Measurements from ENCODE around the gene TH.
"Not testable (repeated sequence)": the region's sequence is repeated elsewhere in the genome, so short reads cannot be mapped to it uniquely, and the experiment has no call there.

TH gene

DNA sequence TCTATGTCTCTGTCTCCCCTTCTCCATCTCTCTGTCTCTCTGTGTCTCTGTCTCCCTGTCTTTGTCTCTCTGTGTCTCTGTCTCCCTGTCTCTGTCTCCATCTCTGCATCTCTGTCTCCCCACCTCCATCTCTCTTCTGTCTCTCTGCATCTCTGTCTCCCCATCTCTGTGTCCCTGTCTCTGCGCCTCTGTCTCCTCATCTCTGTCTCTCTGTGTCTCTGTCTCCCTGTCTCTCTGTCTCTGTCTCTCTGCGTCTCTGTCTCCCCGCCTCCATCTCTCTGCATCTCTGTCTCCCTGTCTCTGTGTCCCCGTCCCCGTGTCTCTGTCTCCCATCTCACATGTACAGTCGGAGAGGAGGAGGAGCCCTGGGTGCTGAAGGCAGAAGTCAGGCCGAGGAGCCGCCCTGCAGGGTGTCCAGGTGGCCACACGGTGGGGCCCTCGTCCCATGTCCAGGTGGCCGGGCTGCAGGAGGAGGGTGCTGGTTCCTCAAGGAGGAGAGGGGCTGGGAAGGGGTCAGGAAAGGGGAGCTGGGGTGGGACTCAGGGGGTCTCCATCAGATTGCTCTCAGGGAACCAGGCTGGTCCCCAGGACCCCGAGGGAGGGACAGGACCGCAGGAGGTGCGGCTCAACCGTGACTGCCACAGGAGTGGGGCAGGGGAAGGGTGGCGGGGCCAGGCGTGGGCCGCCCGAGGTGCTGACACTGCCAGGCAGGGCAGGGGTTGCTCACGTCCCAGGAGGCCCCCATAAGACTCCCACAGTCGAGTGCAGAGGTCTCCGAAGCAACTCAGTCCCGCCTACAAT is 25.6 kb upstream of the TH start:
- in situ Hi-C loops (cut with HindIII; ENCODE audit: low sequenced_read_pairs): no loop called here

DNA sequence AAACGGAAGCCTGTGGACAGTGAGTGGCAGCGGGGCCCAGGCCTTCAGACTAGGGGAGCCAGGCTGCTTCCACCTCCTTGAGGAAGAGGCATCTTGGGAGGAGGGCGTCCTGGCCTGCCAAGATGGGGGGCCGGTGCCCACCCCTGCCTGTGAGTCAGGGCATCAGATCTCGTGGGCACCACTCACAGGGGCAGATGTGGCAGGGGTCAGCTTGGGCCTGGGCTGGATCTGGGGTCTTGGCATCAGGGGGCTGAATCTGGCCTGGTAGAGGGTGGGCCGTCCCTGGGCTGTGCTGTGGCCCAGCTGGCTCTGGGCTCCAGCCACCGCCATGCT is 24.1 kb upstream of the TH start:
- in situ Hi-C loops (cut with HindIII; ENCODE audit: low sequenced_read_pairs): no loop called here

DNA sequence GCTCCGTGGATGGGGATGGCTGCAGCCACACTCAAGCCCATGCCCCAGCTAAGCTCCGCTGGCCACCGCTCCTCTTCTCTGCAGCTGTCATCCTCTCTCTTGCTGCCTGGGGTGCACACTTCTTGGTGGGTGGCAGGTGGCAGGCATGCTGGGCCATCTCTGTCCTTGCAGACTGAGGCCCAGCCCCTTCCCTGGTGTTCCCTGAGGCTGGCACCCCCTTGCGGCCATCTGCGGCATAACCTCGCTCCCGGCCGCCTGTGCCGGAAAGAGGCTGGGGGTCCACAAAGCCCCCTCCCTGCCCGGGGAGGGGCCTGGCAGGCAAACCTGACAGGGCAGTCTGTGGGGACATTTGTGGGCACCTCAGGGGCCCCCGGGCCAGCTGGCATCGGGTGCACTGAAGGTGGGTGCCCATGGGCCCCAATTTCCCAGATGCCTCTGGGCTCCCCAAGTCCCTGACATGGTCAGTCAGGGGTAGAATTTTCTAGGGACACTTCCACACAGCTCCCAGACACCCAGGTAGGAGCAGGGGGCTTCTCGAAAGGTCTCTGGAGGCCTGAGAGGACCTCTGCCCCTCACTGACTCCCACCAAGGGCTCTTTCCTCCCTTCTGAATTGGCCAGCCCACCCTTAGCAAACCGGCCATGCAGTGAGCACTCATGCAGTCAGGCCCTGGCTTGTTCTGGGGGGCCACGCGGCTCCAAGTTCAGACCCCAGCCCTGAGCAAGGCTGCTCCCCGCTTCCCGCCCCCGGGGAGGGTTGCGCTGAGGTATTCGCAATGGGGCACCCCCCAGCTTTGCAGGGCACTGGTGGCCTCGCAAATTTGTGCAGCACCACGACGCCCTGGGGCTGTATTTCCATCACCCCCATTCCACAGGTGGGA is 23.5 kb upstream of the TH start:
- in situ Hi-C loops (cut with HindIII; ENCODE audit: low sequenced_read_pairs): no loop called here

DNA sequence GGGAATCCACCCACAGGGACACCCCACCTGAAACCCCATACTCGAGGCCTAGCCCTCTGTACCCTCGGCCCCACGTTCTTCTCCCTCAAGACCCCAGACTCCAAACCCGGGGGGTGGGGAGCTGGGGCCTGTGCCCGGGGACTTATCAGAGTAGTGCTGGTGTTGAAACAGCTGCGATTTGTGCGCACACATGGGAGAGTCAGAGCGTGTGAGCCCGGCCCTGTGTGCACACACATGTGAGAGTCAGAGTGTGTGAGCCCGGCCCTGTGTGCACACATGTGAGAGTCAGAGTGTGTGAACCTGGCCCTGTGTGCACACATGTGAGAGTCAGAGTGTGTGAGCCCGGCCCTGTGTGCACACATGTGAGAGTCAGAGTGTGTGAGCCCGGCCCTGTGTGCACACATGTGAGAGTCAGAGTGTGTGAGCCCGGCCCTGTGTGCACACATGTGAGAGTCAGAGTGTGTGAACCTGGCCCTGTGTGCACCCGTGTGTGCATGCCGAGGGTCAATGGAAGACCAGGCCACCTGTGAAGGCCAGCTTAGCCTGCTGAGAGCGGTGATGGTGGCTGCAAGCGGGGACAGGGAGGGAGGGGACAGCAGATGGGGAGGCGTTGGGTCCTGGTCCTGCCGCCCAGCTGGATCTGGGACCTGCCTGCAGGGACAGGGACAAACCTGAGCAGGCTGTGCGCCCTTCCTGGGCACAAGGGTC is 22.4 kb upstream of the TH start:
- in situ Hi-C loops (cut with HindIII; ENCODE audit: low sequenced_read_pairs): not testable (repeated sequence)

DNA sequence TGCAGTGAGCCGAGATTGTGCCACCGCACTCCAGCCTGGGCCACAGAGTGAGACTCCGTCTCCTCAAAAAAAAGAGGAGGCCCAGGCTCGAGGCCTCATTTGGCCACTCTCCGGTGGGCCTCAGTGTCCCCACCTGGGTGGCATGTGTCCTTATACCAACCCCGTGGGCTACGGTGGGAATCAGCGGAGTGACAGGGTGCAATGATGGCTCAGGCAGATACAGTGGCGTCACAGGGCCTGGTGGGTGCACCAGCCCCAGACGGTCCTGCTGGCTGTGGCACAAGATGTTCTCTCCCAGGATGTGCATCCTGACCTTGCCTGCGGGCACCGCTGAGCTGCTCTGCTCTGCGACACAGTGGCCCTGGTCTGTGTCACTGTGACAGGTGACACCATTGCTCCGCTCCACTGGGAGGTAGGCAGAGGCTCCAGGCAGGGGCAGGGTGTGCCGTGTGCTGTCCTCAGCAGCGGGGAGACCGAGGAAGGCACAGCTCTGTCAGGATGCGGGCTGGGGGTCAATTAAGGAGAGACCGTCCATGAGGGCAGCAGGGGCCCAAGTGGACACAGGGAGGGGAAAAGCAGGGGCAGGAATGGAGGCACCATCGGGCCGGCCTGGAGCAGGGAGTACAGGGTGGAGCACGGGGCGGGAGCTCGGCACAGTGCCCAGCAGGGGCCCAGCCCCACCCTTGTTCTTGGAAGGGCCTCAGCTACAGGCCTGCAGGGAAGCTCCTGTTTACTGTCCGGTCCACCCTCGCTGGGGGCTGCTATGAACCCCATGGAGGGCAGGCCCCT is 21.7 kb upstream of the TH start:
- in situ Hi-C loops (cut with HindIII; ENCODE audit: low sequenced_read_pairs): no loop called here

DNA sequence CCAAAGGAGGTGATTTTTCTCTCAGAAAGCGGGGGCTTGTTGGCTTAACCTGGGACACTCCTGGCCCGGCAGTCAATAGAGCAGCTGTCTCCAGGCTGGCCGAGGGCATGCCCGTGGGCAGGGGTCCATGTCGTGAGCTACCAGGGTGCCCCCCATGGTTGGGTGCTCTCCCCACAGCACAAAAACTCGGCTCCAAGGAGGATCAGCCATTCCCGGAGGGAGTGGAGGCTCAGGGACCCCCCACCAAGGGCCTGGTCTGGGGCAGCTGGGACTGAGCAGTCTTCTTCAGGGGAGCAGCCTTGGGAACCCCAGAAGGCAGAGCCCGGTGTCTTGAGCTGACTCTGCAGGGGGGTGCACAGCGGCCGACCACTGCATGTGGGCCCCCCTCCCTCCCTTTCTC is 20.8 kb upstream of the TH start:
- in situ Hi-C loops (cut with HindIII; ENCODE audit: low sequenced_read_pairs): no loop called here

DNA sequence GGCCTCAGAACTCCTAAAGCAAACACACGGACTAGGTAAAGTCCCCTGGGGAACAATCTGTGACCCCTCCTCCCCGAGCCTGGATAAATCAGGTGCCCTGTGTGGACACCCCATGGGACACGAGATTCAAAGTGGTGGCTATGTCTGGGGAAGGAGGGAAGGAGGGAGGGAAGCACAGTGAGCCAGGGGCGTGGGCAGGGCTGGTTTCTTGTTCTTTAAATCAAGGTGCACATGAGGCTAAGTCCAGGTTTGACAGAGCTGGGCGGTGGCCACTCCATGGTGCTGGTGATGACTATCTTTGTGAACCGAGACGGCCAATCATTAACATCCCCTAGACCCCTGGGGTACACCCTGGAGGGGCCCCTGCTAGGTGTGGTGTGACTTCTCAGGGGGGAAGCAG is 20.3 kb upstream of the TH start:
- in situ Hi-C loops (cut with HindIII; ENCODE audit: low sequenced_read_pairs): no loop called here

DNA sequence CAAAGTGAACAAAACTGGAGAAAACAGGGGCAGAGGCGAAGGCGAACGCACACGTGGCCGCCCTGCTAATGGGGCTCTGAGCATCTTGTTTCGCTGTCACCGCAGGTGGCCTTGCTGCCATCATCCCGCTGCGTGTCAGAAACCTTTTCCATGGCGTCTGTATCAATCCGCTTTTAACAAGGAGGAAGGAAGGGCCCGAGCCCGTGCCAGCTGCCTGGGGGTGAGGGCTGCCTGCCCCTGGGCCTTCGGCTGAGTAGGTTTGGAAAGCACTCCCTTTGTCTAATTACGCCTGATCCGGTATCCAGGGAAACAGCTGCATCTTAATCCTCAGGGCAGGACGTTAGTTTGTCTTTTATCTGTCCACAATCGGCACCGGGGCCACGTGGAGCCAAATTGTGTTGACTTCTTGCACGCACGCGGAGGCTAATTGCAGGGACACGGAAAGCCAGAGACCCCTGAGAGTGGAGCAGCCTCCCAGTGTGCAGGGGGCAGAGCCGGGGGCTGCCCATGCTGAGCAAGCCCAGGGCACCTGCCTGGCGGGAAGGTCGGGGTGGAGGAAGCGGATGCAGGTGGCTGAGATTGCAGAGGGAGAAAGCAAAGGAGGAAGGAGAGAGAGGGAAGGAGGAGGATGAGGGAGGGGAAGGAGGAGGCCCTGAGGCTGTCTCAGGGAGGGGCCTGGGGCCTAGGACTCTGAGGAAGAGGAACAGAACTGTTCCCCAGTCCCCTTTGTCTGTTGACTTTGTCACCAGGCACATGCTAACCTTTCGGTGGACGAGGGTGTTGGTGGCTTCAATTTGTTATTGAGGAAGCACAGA is 19.2 kb upstream of the TH start:
- in situ Hi-C loops (cut with HindIII; ENCODE audit: low sequenced_read_pairs): no loop called here

DNA sequence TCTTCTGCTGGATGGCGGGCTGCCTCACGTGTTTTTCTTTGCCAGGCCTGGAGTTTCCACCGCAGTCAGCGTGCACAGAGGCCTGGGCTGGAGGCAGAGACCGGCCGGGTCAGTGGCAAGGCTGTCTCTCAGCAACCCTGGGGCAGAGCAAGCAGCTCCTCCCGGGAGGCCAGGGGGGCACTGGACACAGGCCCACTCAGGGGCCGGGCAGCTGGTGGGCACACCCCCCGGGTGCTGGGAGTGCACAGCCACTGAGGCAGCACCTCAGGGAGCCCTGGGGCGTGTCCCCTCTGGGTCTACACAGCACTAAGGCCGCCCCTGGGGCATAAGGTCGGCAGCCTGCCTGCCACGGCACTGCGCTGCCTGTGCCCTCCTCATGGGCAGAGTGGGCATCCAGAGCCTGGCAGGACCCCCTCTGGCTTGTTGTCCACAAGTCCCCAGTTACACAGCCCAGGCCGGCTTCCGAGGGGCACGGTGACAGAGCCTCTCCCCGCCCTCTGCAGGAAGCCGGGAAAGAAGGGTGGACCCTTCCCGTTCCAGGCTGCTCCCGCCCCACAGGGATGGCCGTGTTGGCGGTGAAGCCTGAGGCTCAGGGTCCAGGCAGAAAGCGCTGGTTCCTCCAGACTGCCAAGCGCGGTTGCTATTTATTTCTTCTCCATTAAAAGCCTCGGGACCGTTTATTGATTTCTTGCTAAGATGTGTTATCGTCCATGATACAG is 18.5 kb upstream of the TH start:
- in situ Hi-C loops (cut with HindIII; ENCODE audit: low sequenced_read_pairs): loop anchor here (5.0 to 10.0 kb wide), 2 partner anchors 107 to 225 kb away; no protein-coding TSS in a partner anchor

DNA sequence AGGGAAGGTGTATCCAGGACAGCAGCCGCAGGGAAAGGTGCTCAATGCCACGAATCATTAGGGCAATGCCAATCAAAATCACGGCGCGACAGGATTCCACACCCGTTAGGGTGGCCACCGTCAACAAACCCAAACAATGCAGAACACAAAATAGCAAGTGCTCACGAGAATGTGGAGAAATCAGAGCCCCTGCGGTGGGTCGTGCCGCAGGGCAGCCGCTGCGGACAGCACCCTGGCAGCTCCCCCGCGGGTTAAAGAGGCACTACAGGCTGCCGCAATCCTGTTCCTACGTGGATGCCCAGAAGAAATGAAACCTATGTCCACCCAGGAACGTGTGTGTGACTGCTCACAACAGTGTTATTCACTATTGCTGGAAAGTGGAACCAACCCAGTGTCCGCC is 17.1 kb upstream of the TH start:
- in situ Hi-C loops (cut with HindIII; ENCODE audit: low sequenced_read_pairs): loop anchor here (5.0 to 10.0 kb wide), 2 partner anchors 109 to 226 kb away; no protein-coding TSS in a partner anchor

DNA sequence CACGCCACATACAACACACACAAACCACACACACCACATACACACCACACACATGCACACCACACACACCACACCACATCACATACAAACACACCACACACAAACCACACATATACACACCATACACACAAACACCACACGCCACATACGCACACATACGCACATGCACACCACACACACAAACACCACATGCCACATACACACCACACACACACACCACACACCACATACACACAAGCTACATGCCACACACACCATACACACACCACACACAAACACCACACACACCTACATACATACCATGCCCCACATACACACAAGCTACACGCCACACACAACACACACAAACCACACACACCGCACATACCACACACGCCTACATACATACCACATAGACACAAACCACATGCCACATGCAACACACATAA is 15.7 kb upstream of the TH start:
- in situ Hi-C loops (cut with HindIII; ENCODE audit: low sequenced_read_pairs): loop anchor here (5.0 to 10.0 kb wide), 2 partner anchors 110 to 228 kb away; no protein-coding TSS in a partner anchor

DNA sequence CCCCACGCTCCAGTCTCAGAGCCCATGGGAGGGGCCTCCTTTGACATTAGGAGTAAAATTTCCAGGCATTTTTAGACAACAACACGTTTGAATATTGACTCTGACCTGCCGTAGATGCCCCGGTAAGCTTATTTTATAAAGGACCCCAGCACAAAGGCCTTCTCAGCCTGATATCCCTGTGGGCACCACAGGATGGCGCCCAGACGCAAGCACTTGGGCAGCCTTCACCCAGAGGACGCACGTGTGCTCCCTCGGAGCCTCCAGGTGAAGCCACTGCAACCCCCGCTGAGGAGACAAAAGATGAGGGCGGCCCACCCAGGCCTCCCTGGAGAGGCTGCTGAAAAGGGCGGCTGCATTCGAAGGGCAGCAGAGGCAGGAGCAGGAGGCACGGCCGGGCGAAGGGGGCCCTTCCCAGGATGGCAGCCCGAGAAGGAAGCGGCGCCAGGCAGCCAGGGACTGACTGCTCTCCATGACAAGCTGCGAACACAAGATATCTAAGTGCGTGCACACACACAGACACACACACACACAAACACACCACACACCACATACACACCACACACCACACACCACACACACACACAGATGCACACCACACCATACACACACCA is 15.2 kb upstream of the TH start:
- in situ Hi-C loops (cut with HindIII; ENCODE audit: low sequenced_read_pairs): loop anchor here (5.0 to 10.0 kb wide), 2 partner anchors 111 to 228 kb away; no protein-coding TSS in a partner anchor

DNA sequence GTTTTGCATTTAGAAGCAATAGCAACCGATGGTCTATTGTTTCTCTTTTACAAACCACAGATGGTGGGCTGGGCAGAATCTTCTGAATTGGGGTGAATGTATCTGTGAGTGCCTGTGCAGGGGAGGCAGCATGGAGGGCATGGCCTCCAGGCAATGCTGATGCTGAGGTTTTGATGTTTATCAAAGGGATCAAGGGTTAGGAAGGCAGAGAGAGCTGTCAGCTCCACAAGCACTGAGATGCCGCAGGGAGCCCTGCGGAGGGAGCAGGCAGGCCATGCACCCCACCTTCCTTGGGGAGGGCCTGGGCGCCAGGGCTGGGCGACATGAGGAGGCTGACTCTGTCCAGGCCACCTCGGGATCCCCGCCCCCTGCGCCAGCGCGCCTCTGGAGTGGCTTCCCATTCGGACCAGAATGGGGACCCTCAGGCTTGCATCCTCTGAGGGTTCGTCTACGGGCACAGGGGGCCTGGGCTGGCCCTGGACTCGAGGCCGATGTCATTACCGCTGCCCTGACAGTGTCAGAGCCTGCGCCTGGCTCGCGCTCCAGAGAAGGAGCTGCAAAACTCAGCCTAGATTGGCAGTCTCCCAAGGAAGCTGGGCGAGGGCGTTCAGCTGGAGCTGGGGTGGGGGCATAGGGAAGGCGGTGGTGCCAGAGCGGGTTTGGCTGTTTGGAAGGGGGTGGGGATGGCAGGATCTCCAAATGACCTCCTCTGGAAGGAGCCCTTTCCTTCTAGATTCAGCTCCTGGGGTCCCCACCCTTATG is 13.9 kb upstream of the TH start:
- in situ Hi-C loops (cut with HindIII; ENCODE audit: low sequenced_read_pairs): loop anchor here (5.0 to 10.0 kb wide), 2 partner anchors 112 to 229 kb away; no protein-coding TSS in a partner anchor

DNA sequence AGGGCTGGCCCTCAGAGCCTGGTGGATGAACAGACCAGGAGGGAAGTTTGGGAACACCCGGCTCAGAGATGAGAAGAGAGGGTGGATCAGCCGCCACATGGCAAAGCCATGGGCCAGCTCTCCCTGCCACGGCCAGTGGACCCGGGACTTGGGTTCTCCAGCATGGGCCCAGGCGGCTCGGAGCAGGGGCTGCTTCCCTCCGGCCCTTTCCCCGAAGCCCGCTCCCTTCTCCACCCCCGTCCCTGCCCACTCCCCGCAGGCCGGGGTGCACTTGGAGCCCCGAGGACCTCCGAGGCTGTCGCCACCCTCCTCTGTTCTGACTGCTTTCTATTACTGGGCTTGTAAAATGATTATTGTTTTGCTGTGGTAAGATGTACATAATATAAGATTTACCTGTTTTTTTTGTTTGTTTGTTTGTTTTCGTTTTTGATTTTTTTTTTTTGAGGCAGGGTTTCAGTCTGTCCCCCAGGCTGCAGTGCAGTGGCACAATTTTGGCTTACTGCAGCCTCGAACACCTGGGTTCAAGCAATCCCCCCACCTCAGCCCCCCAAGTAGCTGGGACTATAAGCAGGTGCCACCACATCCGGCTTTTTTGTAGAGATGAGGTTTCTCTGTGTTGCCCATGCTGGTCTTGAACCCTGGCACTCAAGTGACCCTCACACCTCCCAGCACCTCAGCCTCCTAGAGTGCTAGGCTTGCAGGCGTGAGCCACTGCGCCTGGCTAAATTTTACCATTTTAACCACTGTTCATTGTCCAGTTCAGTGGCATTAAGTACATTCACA is 11.3 kb upstream of the TH start:
- in situ Hi-C loops (cut with HindIII; ENCODE audit: low sequenced_read_pairs): loop anchor here (5.0 to 10.0 kb wide), 2 partner anchors 144 to 232 kb away; no protein-coding TSS in a partner anchor

DNA sequence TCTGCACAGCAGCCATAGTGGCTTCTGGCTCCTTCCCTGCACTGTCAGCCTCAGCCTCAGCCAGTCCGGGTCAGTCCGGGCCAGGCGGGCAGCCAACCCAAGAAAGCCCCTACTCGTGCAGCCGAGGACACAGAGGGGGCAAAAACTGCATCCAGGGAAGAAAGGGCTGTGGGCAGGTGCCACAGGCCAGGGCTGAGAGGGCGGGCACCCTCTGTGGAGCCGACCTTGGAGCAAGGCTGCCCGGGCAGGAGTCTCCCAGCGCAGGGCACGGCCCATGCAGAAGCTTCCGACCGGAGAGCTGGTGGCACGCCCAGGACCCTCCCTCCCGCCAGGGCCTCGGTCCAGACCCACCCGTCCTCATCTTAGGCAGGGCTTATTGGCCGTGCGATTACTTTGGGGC is 10.5 kb upstream of the TH start:
- in situ Hi-C loops (cut with HindIII; ENCODE audit: low sequenced_read_pairs): loop anchor here (5.0 to 10.0 kb wide), 2 partner anchors 145 to 233 kb away; no protein-coding TSS in a partner anchor

DNA sequence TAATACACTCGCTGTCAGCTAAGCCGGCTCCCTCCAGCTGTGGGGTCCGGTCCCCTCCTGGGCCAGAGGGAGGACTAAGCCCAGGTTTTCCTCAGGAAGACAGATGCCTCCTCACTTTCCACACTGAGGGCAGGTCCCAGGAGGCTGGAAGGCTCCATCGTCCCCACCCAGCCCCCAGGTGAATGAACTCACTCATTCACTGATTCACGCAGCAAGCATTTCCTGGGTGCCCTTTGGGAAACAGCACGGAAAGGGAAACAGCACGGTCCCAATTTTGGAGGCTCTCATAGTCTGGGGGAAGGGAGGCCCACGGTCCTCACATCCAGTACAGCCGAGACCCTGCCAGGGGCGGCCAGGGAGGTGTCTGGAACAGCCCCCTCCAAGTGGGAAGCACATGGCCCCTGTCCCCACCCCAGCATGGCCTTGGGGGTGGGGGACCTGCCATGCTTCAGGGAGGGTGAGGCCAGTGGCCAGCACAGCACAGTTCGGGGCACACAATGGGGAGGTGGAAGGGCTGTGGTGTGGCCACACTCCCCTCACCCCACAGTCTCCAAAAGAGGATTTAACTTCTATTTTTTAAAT is 9.3 kb upstream of the TH start:
- in situ Hi-C loops (cut with HindIII; ENCODE audit: low sequenced_read_pairs): loop anchor here (5.0 to 10.0 kb wide), 2 partner anchors 146 to 234 kb away; no protein-coding TSS in a partner anchor
